ENCODE data around the gene HDAC4. TPM values are rescaled to one million over a fixed set of nuclear protein-coding genes. Genes with fewer than 3 reads are reported as not detected.

HDAC4 gene
- total RNA-seq, 1 experiment from 2014 or later, result 47.6 TPM

GRCh38 chr2:239195318-239195871 is 205.4 kb downstream of the HDAC4 start:
- Histone ChIP-seq H3K36me3 (ENCODE audit: control insufficient read depth in 1 of 2, insufficient read depth in 2 of 2, low read length in 2 of 2) (0 out of 4 replicates have a peak, but pooled peaks cover 0 to 8% of the 10 kb centered on the region in 2 experiments), H3K27me3 (ENCODE audit: insufficient read depth, low read length) (no peaks in the 10 kb centered on the region), H3K4me3 (replicated peaks in 1 of 2; ENCODE audit: low read depth in 1 of 2, low read length in 2 of 2) (no peak overlapping the region), H3K9me2 (ENCODE audit: insufficient read depth) (no peaks in the 10 kb centered on the region), H4K20me1 (ENCODE audit: insufficient read depth) (no peaks in the 10 kb centered on the region), H3K4me1 (ENCODE audit: control insufficient read depth in 1 of 2, insufficient read depth in 2 of 2, low read length in 2 of 2) (no peaks in the 10 kb centered on the region), H3K27ac (ENCODE audit: low read depth, low read length) (no peak overlapping the region), H3K4me2 (ENCODE audit: low read length) (no peak overlapping the region), H3K9ac (ENCODE audit: low read length) (no peak overlapping the region), H3K9me3 (ENCODE audit: control insufficient read depth in 1 of 2, insufficient read depth in 1 of 2, low read depth in 1 of 2, low read length in 2 of 2) (no peaks in the 10 kb centered on the region), H2AFZ (ENCODE audit: low read depth, low read length, poor library complexity, severe bottlenecking) (no peak overlapping the region), H3K79me2 (ENCODE audit: insufficient read depth, low read length) (no peaks in the 10 kb centered on the region)
- ChIA-PET POLR2A (no interaction called here), CTCF (no interaction called here), RAD21 (ENCODE audit: low non-redundant PET in 1 of 2, low total read pairs in 2 of 2, uncharacterized antibody in 2 of 2, unreplicated experiment in 2 of 2) (no interaction called here)
- intact Hi-C loops (cut with micrococcal nuclease), result no loop called here
- ATAC-seq, result no peak
- no peak for DNase-seq (ENCODE audit: low read depth, low spot score)
- no TSS peak for BruUV-seq (replicated peaks)
- TF ChIP-seq MAX (IDR thresholded peaks at IDR 0.05), result no peak
- TF ChIP-seq SIN3A (IDR thresholded peaks at IDR 0.05; ENCODE audit: low read depth), result no peak
- no peak for TF ChIP-seq ZBTB33 (IDR thresholded peaks at IDR 0.05; ENCODE audit: extremely low read depth, insufficient replicate concordance, low read length)
- TF ChIP-seq ZFX (IDR thresholded peaks at IDR 0.05), result no peak
- TF ChIP-seq REST (IDR thresholded peaks at IDR 0.05; ENCODE audit: low read depth), result no peak
- no peak for TF ChIP-seq CTCF (IDR thresholded peaks at IDR 0.05 in 2 of 3, conservative IDR thresholded peaks at IDR 0.05 in 1 of 3; ENCODE audit: borderline replicate concordance in 1 of 3, insufficient read depth in 1 of 3, low read depth in 2 of 3, low read length in 2 of 3)
- TF ChIP-seq CEBPB (IDR thresholded peaks at IDR 0.05; ENCODE audit: low read depth), result no peak
- TF ChIP-seq ATF3 (IDR thresholded peaks at IDR 0.05), result no peak
